ENCODE results near the gene SND1.

Gene SND1

GRCh38 chr7:128135159-128135514 lies 483.1 kb downstream of the SND1 start (continued):
- TF ChIP-seq, protein P1, sequence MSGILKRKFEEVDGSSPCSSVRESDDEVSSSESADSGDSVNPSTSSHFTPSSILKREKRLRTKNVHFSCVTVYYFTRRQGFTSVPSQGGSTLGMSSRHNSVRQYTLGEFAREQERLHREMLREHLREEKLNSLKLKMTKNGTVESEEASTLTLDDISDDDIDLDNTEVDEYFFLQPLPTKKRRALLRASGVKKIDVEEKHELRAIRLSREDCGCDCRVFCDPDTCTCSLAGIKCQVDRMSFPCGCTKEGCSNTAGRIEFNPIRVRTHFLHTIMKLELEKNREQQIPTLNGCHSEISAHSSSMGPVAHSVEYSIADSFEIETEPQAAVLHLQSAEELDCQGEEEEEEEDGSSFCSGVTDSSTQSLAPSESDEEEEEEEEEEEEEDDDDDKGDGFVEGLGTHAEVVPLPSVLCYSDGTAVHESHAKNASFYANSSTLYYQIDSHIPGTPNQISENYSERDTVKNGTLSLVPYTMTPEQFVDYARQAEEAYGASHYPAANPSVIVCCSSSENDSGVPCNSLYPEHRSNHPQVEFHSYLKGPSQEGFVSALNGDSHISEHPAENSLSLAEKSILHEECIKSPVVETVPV (CRISPR knock-in tag; IDR thresholded peaks at IDR 0.05): no peak
- no peak for TF ChIP-seq TCF4 (CRISPR knock-in tag; IDR thresholded peaks at IDR 0.05; ENCODE audit: borderline replicate concordance)

DNA sequence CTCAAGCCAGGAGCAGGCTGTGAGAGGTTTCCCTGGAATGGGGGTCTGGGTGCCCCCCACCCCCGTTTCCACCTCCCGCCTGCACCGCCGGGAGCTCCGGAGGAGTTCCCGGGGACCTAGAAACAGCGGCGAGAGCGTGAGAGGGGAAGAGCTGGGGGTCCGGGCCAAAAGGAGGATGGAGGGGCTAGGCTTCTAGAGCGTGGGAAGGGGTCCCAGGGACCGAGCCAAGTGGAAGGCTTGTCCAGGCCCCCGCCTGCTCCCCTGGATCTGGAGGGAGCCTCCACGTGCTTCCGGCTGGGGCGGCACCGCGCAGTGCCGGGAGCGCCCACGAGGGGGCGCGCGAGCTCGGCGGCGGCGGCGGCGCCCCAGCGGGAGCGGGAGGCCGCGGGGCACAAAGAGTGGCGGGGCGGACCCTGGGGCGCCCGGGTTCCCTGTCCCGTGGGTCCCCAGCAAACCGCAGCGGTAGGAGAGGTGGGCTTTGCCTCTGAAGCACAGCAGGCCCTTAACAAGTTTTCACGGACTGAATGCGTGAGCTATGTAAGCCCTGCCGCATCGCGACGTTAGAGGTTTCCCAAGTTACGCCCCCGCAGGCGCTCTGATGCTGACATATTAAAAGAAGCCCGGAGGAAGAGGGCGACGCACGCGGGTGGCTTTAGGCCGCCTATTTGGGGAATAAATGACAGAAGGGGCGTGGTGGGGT lies 483.7 kb downstream of the SND1 start:
- TF ChIP-seq ESRRG (CRISPR knock-in tag; IDR thresholded peaks at IDR 0.05): no peak
- TF ChIP-seq, protein P2, sequence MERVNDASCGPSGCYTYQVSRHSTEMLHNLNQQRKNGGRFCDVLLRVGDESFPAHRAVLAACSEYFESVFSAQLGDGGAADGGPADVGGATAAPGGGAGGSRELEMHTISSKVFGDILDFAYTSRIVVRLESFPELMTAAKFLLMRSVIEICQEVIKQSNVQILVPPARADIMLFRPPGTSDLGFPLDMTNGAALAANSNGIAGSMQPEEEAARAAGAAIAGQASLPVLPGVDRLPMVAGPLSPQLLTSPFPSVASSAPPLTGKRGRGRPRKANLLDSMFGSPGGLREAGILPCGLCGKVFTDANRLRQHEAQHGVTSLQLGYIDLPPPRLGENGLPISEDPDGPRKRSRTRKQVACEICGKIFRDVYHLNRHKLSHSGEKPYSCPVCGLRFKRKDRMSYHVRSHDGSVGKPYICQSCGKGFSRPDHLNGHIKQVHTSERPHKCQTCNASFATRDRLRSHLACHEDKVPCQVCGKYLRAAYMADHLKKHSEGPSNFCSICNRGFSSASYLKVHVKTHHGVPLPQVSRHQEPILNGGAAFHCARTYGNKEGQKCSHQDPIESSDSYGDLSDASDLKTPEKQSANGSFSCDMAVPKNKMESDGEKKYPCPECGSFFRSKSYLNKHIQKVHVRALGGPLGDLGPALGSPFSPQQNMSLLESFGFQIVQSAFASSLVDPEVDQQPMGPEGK (CRISPR knock-in tag; IDR thresholded peaks at IDR 0.05; ENCODE audit: borderline replicate concordance): peak; percentile 54; the same call in 1 of the 2 replicates
- no peak for TF ChIP-seq POU6F1 (CRISPR knock-in tag; IDR thresholded peaks at IDR 0.05; ENCODE audit: borderline replicate concordance, low read depth)
- TF ChIP-seq ARNTL (CRISPR knock-in tag; IDR thresholded peaks at IDR 0.05; ENCODE audit: borderline replicate concordance, low read depth): 0 out of 2 replicates have a peak, but pooled peaks have one; percentile 42
- 0 out of 2 replicates have a peak, but pooled peaks have one; percentile 52 for TF ChIP-seq TSHZ2 (CRISPR knock-in tag; IDR thresholded peaks at IDR 0.05)
- ATAC-seq: peak; percentile 94

DNA sequence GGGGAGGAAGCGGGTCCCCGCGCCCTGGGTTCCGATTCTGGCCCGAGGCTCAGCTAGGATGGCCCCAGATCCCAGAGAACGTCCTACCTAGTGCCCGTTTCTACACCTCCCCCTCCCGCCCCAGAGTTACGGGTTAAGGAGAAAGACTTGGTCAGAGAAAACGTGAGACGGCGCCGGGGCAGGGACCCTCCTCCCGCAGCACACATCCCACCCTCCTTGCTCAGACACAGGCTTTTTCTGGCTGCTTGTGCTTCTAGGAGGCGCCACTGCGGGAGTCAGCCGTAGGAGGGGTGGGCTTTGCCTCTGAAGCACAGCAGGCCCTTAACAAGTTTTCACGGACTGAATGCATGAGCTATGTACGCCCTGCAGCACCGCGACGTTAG lies 484.2 kb downstream of the SND1 start:
- TF ChIP-seq PPARA (CRISPR knock-in tag; IDR thresholded peaks at IDR 0.05; ENCODE audit: borderline replicate concordance): no peak
- no peak for TF ChIP-seq TOX (CRISPR knock-in tag; IDR thresholded peaks at IDR 0.05; ENCODE audit: borderline replicate concordance)
- TF ChIP-seq CSDC2 (CRISPR knock-in tag; IDR thresholded peaks at IDR 0.05): no peak
- TF ChIP-seq BACH2 (CRISPR knock-in tag; IDR thresholded peaks at IDR 0.05; ENCODE audit: borderline replicate concordance): no peak
- no peak for TF ChIP-seq OSR1 (CRISPR knock-in tag; IDR thresholded peaks at IDR 0.05)
- TF ChIP-seq ZC3H10 (CRISPR knock-in tag; IDR thresholded peaks at IDR 0.05): no peak
- TF ChIP-seq ZNF8 (CRISPR knock-in tag; IDR thresholded peaks at IDR 0.05): no peak
- no peak for TF ChIP-seq ZNF565 (CRISPR knock-in tag; conservative IDR thresholded peaks at IDR 0.05; ENCODE audit: low read depth)
- no peak for TF ChIP-seq ISL1 (CRISPR knock-in tag; IDR thresholded peaks at IDR 0.05)
- TF ChIP-seq, protein P2 (CRISPR knock-in tag; IDR thresholded peaks at IDR 0.05; ENCODE audit: borderline replicate concordance): no peak
- TF ChIP-seq TCF4 (CRISPR knock-in tag; IDR thresholded peaks at IDR 0.05; ENCODE audit: borderline replicate concordance): no peak
- no peak for TF ChIP-seq ZFP30 (CRISPR knock-in tag; IDR thresholded peaks at IDR 0.05)
- no peak for TF ChIP-seq ARNTL (CRISPR knock-in tag; IDR thresholded peaks at IDR 0.05; ENCODE audit: borderline replicate concordance, low read depth)
- no peak for TF ChIP-seq SNAI2 (CRISPR knock-in tag; IDR thresholded peaks at IDR 0.05)
- TF ChIP-seq TSHZ2 (CRISPR knock-in tag; IDR thresholded peaks at IDR 0.05): no peak
- TF ChIP-seq RARB (CRISPR knock-in tag; IDR thresholded peaks at IDR 0.05): no peak
- no peak for TF ChIP-seq ZFP3 (CRISPR knock-in tag; IDR thresholded peaks at IDR 0.05)
- no peak for TF ChIP-seq CREB5 (CRISPR knock-in tag; IDR thresholded peaks at IDR 0.05; ENCODE audit: low read depth)
- TF ChIP-seq ZNF70 (CRISPR knock-in tag; IDR thresholded peaks at IDR 0.05): no peak
- TF ChIP-seq, protein P1 (CRISPR knock-in tag; IDR thresholded peaks at IDR 0.05): no peak
- ATAC-seq: peak; percentile 68
